ENCODE results near the gene ARRB2. TPM values are rescaled to one million over a fixed set of nuclear protein-coding genes. Genes with fewer than 3 reads are reported as not detected.
"Not testable (repeated sequence)": the region's sequence is repeated elsewhere in the genome, so short reads cannot be mapped to it uniquely, and the experiment has no call there.

Gene ARRB2
- total RNA-seq, 2 donors from 2014 or later, result 9.0 to 22.9 TPM

DNA sequence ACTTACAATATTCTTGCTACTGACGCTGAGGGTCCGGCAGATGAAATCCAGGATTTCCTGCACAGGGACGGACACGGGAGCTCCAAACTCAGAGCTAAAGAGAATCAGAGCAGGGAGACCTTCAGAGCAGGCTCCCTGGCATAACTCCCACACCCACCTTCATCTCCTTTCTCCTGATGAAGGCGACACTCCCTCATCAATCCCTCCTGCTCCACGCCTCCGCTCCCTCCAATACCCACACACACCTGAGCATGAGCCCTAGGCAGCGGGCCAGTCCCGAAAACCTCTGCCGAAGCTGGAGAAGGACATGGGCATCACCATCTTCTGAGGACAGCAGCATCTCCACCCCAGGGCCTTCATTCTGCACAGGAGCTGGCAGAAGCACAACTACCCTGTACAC, 34.6 kb upstream of the ARRB2 start:
- DNase-seq (ENCODE audit: low spot score), result no peak
- Histone ChIP-seq H3K9me3 (no peaks in the 10 kb centered on the region), H3K36me3 (peaks cover 66% of the 10 kb centered on the region), H3K27me3 (no peaks in the 10 kb centered on the region), H3K4me1 (peaks cover 0 to 8% of the 10 kb centered on the region in 2 donors), H3K27ac (no peak overlapping the region), H3K4me3 (no peak overlapping the region)
- TF ChIP-seq, protein P1, sequence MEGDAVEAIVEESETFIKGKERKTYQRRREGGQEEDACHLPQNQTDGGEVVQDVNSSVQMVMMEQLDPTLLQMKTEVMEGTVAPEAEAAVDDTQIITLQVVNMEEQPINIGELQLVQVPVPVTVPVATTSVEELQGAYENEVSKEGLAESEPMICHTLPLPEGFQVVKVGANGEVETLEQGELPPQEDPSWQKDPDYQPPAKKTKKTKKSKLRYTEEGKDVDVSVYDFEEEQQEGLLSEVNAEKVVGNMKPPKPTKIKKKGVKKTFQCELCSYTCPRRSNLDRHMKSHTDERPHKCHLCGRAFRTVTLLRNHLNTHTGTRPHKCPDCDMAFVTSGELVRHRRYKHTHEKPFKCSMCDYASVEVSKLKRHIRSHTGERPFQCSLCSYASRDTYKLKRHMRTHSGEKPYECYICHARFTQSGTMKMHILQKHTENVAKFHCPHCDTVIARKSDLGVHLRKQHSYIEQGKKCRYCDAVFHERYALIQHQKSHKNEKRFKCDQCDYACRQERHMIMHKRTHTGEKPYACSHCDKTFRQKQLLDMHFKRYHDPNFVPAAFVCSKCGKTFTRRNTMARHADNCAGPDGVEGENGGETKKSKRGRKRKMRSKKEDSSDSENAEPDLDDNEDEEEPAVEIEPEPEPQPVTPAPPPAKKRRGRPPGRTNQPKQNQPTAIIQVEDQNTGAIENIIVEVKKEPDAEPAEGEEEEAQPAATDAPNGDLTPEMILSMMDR (IDR thresholded peaks at IDR 0.05), result no peak

DNA sequence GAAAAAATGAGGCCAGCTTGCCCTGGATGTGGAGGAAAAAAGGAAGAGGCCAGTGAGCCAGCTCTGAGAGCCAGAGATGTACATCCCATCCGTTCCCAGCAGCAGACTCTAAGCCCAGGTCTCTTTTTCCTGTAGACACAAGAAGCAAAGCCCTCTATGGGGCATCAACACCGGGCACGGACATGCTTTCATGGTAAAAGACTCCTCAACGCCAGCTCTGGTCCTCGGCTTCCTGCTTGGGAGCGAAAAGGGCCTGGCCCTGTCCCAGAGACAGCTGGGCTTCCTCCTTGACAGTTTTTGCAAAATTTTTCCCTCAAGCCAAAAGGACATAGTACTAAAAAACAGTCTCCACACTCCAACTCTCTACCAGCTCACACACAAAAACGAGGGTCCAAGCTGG, 33.6 kb upstream of the ARRB2 start:
- H3K4me1 ChIP-seq, result peaks cover 0 to 8% of the 10 kb centered on the region in 2 donors
- H3K4me3 ChIP-seq, result no peak overlapping the region
- DNase-seq (ENCODE audit: low spot score), result no peak
- peaks cover 67% of the 10 kb centered on the region for H3K36me3 ChIP-seq
- no peaks in the 10 kb centered on the region for H3K9me3 ChIP-seq
- TF ChIP-seq, protein P1 (IDR thresholded peaks at IDR 0.05), result no peak
- no peak overlapping the region for H3K27ac ChIP-seq
- H3K27me3 ChIP-seq, result no peaks in the 10 kb centered on the region

DNA sequence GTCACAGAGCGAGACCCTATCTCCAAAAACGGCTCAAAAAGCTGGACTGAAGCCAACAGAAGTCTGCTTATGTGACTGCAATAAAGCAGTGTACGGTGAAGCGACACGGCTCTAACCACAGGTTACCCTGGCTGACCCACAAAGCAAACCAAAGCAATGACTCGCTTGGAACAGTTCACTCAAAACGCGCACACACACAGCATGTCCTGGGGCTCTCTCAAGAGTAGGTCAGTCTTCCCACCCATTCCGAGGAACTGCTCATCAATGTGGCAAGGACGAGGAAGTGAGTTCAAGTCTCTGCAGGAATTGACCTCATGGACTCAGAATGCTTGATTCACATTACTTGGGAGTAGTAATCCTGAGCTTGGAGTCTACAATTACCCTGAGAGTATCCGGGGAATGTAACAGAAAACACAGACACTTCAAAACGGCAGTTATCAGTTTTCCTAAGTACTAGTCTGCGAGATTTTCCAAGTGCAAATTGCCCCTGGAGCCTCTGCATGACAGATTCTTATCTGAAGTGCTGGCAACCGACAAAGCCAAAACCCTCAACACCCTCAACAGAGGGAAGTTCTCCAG, 31.9 kb upstream of the ARRB2 start:
- H3K9me3 ChIP-seq, result no peaks in the 10 kb centered on the region
- H3K4me1 ChIP-seq, result peaks cover 0 to 8% of the 10 kb centered on the region in 2 donors
- no peak overlapping the region for H3K27ac ChIP-seq
- TF ChIP-seq, protein P1 (IDR thresholded peaks at IDR 0.05), result no peak
- H3K27me3 ChIP-seq, result no peaks in the 10 kb centered on the region
- DNase-seq (ENCODE audit: low spot score), result no peak
- no peak overlapping the region for H3K4me3 ChIP-seq
- peaks cover 60% of the 10 kb centered on the region for H3K36me3 ChIP-seq

DNA sequence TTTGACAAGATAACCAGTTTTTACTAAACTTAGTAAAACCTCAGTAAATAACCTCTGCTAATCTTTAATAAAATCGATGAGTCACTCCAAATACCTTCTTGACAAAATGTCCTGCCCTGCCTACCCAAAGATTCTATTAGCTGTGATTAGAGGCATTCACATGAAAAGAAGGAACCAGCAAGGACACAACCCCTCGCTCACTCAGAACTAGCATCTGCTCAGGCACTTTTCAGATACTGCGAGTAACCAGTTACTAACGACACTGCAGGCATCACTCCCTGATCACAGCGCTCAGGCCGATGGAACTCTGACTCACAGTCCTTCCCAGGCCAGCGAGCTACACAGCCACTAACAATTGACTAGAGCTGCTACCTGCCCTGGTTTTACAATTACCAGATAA, 30.8 kb upstream of the ARRB2 start:
- no peak for DNase-seq (ENCODE audit: low spot score)
- Histone ChIP-seq H3K36me3 (peaks cover 48% of the 10 kb centered on the region), H3K27me3 (no peaks in the 10 kb centered on the region), H3K4me3 (no peak overlapping the region), H3K4me1 (peaks cover 0 to 8% of the 10 kb centered on the region in 2 donors), H3K27ac (no peak overlapping the region), H3K9me3 (no peaks in the 10 kb centered on the region)
- TF ChIP-seq, protein P1 (IDR thresholded peaks at IDR 0.05), result no peak

DNA sequence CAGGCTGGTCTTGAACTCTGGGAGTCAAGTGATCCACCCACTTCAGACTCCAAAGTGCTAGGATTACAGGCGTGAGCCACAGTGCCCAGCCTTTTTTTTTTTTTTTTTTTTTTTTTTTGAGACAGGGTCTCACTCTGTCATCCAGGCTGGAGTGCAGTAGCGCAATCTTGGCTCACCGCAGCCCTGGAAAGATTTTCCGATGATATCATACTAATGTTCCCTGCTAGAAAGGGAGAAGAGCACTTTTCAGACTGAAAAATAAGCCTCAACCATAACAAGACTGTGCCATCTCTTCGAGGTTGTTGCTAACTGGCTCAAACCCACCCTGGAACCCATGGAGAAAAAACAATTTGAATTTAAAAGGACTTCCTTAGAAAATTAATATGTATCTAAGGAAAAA, 26.7 kb upstream of the ARRB2 start:
- DNase-seq (ENCODE audit: low spot score), result peak; percentile 76

DNA sequence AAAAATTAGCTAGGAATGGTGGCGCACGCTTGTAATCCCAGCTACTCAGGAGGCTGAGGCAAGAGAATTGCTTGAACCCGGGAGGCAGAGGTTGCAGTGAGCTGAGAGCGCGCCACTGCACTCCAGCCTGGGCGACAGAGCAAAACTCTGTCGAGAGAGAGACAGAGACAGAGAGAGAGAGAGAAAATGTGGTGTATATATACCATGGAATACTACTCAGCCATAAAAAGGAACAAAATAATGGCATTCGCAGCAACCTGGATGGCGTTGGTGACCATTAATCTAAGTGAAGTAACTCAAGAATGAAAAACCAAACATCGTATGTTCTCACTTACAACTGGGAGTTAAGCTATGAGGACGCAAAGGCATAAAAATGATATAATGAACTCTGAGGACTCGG, 20.6 kb upstream of the ARRB2 start:
- not testable (repeated sequence) for DNase-seq (ENCODE audit: low spot score); H3K27me3 ChIP-seq; H3K27ac ChIP-seq; H3K36me3 ChIP-seq; H3K4me1 ChIP-seq; H3K9me3 ChIP-seq; H3K4me3 ChIP-seq

More for the DNA sequence above, 26.7 kb upstream of the ARRB2 start:
- Histone ChIP-seq H3K27ac (peak overlapping the region; percentile 22 to 76), H3K36me3 (peaks cover 23% of the 10 kb centered on the region)
- not testable (repeated sequence) for H3K27me3 ChIP-seq, H3K4me3 ChIP-seq, H3K9me3 ChIP-seq, H3K4me1 ChIP-seq

DNA sequence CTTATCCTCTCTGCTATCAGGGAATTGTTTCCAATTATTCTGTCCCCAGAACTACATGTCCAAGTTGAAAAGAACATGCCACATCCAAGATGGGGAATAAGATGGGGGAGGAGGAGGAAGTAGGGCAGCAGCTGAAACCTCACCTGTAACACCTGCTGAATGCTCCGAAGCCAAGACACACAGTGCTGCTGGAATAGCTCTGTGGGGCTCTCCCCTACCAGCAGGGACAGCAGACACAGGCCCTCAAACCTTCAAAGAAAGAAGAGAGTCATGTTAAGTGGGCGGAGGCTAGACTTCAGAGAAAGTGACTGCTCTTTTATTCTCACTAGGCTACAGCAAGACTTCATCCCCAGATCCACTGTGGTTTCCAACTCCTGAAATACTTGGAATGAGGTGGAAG, 19.7 kb upstream of the ARRB2 start:
- Histone ChIP-seq H3K9me3 (no peaks in the 10 kb centered on the region), H3K27ac (no peak overlapping the region), H3K27me3 (no peaks in the 10 kb centered on the region), H3K4me1 (no peaks in the 10 kb centered on the region), H3K36me3 (no peaks in the 10 kb centered on the region), H3K4me3 (no peak overlapping the region)
- no peak for DNase-seq (ENCODE audit: low spot score)
- TF ChIP-seq, protein P1 (IDR thresholded peaks at IDR 0.05), result no peak
